Gastrocnemius medialis (tissue), 4 donors: ENCODE results near the gene C1orf122.

Source experiments
- CTCF ChIP-seq, 5 experiments: fragments of 450-650 bp in 3 of 5; fragments of 200-600 bp in 2 of 5; sonication (generic) in 2 of 5; IDR thresholded peaks in 4 of 5; conservative IDR thresholded peaks in 1 of 5; 1 replicate in 4 of 5; 2 replicates in 1 of 5; pipeline ENCODE4 v1.5.1; 2016 to 2019; ENCODE audit warnings: antibody characterized with exemption in 5 of 5, mild to moderate bottlenecking in 3 of 5, moderate library complexity in 3 of 5
- POLR2A ChIP-seq, 2 donors: fragments of 450-650 bp; IDR thresholded peaks; one replicate each; pipeline ENCODE4 v1.6.1; 2017; ENCODE audit warnings: antibody characterized with exemption in 2 of 2, mild to moderate bottlenecking in 2 of 2, moderate library complexity in 2 of 2

GRCh38 chr1:37853157-37853556, 45.6 kb downstream of the C1orf122 start:
- TF ChIP-seq CTCF (IDR thresholded peaks at IDR 0.05 in 4 of 5, conservative IDR thresholded peaks at IDR 0.05 in 1 of 5) (no peak), POLR2A (IDR thresholded peaks at IDR 0.05) (no peak)
